Glutamatergic neuron (in vitro differentiated cells): Measurements from ENCODE around the gene TNNT3. TPM values are rescaled to one million over a fixed set of nuclear protein-coding genes. Genes with fewer than 3 reads are reported as not detected.

Experiments used
- DNase-seq: peaks from one replicate; pipeline ENCODE4 v3.0.0; 2022
- H3K27ac Mint-ChIP-seq: one replicate; pipeline ENCODE4 v1.8.0; 2020; ENCODE audit warnings: mild to moderate bottlenecking, mixed read lengths, inconsistent platforms; ENCODE audit not compliant: unreplicated experiment
- H3K27me3 Mint-ChIP-seq: one replicate; pipeline ENCODE4 v1.8.0; 2020; ENCODE audit warnings: mild to moderate bottlenecking, moderate library complexity, mixed read lengths, inconsistent platforms; ENCODE audit not compliant: unreplicated experiment
- H3K36me3 Mint-ChIP-seq: one replicate; pipeline ENCODE4 v1.8.0; 2020; ENCODE audit warnings: mild to moderate bottlenecking, mixed read lengths, inconsistent platforms; ENCODE audit not compliant: unreplicated experiment
- H3K4me1 Mint-ChIP-seq: one replicate; pipeline ENCODE4 v1.8.0; 2020; ENCODE audit warnings: mild to moderate bottlenecking, low read depth, mixed read lengths, inconsistent platforms; ENCODE audit not compliant: unreplicated experiment
- H3K4me3 Mint-ChIP-seq: one replicate; pipeline ENCODE4 v1.8.0; 2020; ENCODE audit warnings: mild to moderate bottlenecking, mixed read lengths, inconsistent platforms; ENCODE audit not compliant: unreplicated experiment
- H3K9me3 Mint-ChIP-seq: one replicate; pipeline ENCODE4 v1.8.0; 2020; ENCODE audit warnings: mild to moderate bottlenecking, moderate library complexity, mixed read lengths, inconsistent platforms; ENCODE audit not compliant: unreplicated experiment
- total RNA-seq: library from RNA; stranded (reverse); fragmentation: NEBNext Ultra II Directional; extraction: Animal tissue kit (Norgen Biotek cat#: 25700); gene quantifications from one replicate; pipeline ENCODE4 v1.2.1, GENCODE V29; 2021; ENCODE audit not compliant: unreplicated experiment
- TF ChIP-seq, protein P1 (sequence below): fragments of 200-600 bp; sonication (generic); IDR thresholded peaks from one replicate; pipeline ENCODE4 v1.5.0; 2021; ENCODE audit not compliant: partially characterized antibody, unreplicated experiment

Gene TNNT3
- total RNA-seq, 1 donor from 2014 or later = not detected

- Mint-ChIP-seq H3K27me3 (peaks cover 2% of the 10 kb centered on the region), H3K4me3 (no peak overlapping the region), H3K27ac (no peak overlapping the region), H3K36me3 (no peaks in the 10 kb centered on the region), H3K4me1 (peaks cover 4% of the 10 kb centered on the region), H3K9me3 (no peaks in the 10 kb centered on the region)
- peak; percentile 7 for DNase-seq
- TF ChIP-seq, protein P1, sequence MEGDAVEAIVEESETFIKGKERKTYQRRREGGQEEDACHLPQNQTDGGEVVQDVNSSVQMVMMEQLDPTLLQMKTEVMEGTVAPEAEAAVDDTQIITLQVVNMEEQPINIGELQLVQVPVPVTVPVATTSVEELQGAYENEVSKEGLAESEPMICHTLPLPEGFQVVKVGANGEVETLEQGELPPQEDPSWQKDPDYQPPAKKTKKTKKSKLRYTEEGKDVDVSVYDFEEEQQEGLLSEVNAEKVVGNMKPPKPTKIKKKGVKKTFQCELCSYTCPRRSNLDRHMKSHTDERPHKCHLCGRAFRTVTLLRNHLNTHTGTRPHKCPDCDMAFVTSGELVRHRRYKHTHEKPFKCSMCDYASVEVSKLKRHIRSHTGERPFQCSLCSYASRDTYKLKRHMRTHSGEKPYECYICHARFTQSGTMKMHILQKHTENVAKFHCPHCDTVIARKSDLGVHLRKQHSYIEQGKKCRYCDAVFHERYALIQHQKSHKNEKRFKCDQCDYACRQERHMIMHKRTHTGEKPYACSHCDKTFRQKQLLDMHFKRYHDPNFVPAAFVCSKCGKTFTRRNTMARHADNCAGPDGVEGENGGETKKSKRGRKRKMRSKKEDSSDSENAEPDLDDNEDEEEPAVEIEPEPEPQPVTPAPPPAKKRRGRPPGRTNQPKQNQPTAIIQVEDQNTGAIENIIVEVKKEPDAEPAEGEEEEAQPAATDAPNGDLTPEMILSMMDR = no peak
These were observed 14.2 kb downstream of the TNNT3 start for GRCh38 chr11:1933416-1934334.

DNA sequence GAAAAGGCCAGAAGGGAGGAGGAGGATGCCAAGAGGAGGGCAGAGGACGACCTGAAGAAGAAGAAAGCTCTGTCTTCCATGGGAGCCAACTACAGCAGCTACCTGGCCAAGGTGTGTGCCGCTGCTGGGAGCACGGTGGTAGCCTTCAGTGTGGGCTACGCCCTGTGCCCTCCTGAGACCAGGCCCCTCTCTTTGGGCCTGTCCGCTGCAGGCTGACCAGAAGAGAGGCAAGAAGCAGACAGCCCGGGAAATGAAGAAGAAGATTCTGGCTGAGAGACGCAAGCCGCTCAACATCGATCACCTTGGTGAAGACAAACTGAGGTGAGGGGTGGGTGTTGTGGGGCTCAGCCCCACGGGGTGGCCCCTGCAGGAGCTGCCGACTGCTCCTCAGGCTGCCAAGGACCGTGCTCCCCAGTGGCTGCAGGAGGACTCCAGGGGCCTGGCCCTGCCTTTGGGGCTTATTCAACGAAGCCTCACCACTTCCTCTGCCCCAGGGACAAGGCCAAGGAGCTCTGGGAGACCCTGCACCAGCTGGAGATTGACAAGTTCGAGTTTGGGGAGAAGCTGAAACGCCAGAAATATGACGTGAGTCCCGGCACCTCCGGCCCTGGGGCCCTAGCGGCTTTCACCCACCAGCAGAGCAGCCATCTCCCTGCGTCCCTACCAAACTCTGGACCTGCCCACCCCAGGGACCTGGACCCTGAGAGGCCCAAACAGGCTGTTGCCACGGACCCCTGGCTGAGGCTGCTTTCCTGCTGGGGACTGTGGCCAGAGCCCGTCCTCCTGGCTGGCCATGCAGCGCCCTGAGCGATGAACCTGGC lies 15.0 kb downstream of the TNNT3 start:
- no peaks in the 10 kb centered on the region for H3K36me3 Mint-ChIP-seq
- TF ChIP-seq, protein P1 = no peak
- H3K27me3 Mint-ChIP-seq = peaks cover 4% of the 10 kb centered on the region
- no peaks in the 10 kb centered on the region for H3K9me3 Mint-ChIP-seq
- no peak overlapping the region for H3K4me3 Mint-ChIP-seq
- DNase-seq = peak; percentile 11
- no peak overlapping the region for H3K27ac Mint-ChIP-seq
- peaks cover 5% of the 10 kb centered on the region for H3K4me1 Mint-ChIP-seq

GRCh38 chr11:1935156-1936071 lies 15.9 kb downstream of the TNNT3 start:
- peaks cover 2% of the 10 kb centered on the region for H3K27me3 Mint-ChIP-seq
- peaks cover 2% of the 10 kb centered on the region for H3K9me3 Mint-ChIP-seq
- H3K36me3 Mint-ChIP-seq = no peaks in the 10 kb centered on the region
- peaks cover 5% of the 10 kb centered on the region for H3K4me1 Mint-ChIP-seq
- no peak overlapping the region for H3K4me3 Mint-ChIP-seq
- DNase-seq = peak; percentile 14
- no peak overlapping the region for H3K27ac Mint-ChIP-seq
- TF ChIP-seq, protein P1 = no peak

DNA sequence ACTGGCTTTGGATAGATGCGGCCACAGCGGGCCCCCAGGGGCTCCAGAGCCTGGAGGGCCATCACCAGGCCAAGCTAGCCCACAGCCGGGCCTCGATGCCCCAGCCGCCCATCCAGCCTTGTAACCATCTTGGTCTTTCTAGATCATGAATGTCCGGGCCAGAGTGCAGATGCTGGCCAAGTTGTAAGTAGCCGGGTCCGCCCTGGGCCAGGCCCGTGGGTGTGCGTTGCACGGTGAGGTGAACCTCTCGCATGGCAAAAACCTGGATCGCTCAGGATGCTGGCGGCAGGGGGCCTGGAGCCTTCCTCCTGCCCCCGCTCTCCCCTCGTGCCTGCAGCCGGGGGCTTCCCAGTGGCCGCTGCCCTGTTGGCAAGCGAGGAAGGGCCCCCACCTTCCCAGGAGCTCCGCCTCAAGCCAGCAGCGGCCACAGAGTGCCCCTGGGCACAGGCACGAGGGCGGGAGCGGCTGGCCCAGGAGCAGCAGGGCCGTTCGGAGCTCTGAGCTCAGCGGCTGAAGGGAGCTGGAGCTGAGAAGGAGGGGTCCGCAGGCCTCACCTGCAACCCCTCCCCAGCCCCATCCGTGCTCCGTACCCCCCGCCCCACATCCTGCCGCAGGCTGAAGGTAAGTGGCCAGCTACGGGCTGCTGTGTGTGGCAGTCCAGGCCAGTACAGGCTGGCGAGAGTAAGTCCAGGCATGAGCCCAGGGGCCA lies 16.7 kb downstream of the TNNT3 start:
- TF ChIP-seq, protein P1 = no peak
- Mint-ChIP-seq H3K9me3 (peaks cover 8% of the 10 kb centered on the region), H3K4me3 (no peak overlapping the region), H3K36me3 (no peaks in the 10 kb centered on the region), H3K4me1 (peaks cover 5% of the 10 kb centered on the region), H3K27ac (no peak overlapping the region), H3K27me3 (peaks cover 6% of the 10 kb centered on the region)
- peak; percentile 16 for DNase-seq
